NCI-H524 treated with DMSO at 0.1 percent for 48 hours (cell line): ENCODE results near the gene PLPPR3.

ENCODE experiments used
- DNase-seq: peaks from one replicate; lab custom pipeline; 2025; lab: John Stamatoyannopoulos, UW

Gene PLPPR3

DNA sequence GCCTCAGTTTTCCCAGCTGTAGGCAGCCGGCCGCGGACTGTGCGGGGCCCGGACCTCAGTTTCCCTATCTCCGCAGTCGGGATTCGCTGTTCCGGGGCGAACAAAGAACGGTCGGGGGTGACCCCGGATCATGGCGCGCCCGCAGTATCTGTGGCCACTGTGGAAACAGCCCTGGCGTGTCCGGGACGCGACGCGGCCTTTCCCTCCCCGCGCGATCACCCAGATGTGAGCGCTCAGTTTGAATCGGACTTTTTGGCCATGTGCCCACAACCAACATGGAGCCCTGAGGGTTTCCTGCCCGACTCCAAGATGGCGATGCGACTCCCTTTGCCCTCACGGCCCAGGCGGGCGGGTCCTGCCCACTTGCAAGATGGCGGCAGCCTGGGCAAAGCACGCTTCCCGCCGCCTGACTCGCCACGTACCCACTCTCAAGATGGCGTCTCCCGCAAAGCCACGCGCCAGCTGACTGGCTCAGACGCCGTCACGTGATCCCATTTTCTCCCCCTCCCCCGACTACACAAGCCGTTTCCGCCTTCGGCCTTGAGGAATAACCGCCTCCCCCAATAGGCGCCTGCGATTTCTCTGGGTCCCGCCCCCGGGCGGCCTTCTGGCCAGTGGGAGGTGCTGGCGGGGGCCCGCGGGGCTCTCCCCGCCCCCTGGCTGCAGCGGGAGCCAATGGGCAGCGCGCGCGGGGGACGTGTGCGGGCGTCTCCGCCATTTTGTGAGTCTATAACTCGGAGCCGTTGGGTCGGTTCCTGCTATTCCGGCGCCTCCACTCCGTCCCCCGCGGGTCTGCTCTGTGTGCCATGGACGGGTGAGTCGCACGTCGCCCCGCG is 24.8 kb downstream of the PLPPR3 start, which contains the start of gene PTBP1:
Gene PTBP1, plus strand, starts transcription at position 761 of the 836 bp plus-strand sequence. Its CDS starts 46 bp downstream, at position 807.
- DNase-seq: peak; percentile 99

DNA sequence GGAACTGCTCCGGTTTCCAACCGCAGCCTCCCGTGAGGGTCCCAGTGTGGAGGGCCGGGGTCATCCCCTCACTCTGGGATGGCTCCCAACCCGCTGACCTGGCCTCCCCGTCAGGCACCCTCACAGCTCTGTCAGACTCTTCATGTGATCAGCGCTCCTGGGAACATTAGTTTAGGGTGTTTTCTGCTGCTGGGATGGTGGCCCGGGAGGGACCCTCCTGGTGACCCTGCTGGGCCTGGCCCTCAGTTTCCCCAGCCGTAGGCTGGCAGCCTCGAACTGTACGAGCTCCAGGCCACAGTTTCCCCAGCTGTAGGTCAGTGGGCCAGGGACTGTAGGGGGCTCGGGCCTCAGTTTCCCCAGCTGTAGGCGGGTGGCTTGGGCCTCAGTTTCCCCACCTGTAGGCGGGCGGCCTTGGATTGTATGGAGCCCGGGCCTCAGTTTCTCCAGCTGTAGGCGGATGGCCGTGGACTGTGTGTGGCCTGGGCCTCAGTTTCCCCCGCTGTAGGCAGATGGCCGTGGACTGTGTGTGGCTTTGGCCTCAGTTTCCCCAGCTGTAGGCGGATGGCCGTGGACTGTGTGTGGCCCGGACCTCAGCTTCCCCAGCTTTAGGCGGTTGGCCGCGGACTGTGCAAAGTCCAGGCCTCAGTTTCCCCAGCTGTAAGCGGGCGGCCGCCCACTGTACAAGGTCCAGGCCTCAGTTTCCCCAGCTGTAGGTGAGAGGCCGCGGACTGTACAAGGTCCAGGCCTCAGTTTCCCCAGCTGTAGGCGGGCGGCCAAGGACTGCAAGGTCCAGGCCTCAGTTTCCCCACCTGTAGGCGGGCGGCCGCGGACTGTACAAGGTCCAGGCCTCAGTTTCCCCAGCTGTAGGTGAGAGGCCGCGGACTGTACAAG is 25.8 kb downstream of the PLPPR3 start:
- no peak for DNase-seq

DNA sequence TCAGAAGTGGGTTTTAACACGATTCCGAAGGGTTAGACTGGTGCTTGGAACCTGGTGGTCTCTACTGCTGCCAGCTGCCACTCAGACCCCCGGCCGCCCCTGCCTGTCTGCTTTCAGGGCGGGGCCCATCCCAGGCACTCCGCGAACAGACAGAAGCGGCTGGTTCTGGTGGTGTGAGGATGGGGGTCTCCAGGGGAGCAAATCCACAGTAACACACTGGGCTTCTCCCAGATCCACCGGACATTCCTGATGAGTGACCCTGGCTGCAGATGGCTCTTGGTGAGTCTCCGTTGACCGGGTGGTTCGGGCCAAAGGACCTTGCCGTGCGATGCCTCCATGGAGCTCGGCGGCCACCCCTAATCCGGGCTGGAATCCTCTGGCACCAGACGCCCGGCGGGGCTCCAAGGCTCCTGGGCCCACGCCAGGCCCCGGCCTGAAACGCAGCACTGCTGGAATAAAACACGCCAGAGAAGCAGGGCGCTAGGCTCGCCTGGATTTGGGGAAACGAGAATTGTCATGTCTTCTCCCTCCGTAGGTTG is 26.6 kb downstream of the PLPPR3 start:
- DNase-seq: no peak

DNA sequence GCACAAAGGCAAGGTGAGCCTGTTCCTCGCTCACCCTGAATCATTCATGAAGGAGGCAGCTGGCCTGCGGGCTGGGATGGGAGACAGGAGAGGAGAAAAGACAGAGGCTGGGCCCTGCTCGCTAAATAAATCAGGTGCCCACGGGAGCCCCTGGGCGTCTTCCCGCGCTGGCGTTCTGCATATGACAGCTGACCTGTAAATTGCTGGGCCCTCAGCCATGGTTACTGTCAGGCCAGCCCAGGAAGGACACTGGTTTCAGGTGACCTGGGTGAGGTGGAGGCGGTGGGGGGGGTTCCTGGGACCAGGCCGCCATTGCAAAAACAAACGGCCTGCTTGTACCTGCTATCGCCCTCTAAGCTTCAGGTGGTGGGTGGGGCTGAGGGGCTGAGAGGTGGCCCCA is 27.9 kb downstream of the PLPPR3 start:
- no peak for DNase-seq

DNA sequence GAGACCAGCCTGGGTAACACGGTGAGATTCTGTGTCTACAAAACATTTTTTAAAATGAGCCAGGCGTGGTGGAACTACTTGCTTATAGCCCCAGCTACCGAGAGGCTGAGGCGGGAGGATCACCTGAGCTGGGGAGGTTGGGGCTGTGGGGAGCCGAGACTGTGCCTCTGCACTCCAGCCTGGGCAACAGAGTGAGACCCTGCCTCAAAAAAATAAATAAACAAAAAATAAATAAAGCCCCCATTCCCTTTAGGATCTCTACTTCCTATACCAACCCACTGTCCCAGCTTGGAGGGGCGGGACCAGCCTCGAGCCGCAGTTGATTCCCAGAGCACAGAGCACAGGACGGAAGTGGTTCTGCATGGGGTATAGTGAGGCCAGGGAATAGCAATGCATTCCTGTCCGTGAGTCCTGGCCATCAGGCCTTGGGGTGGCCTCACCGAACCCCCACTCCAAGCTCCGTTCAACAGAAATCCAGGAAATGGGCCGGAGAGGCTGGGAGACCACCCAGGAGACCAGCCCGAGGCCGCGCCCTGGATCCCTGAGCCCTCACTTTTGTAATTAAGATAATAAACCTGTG is 29.4 kb downstream of the PLPPR3 start:
- no peak for DNase-seq

DNA sequence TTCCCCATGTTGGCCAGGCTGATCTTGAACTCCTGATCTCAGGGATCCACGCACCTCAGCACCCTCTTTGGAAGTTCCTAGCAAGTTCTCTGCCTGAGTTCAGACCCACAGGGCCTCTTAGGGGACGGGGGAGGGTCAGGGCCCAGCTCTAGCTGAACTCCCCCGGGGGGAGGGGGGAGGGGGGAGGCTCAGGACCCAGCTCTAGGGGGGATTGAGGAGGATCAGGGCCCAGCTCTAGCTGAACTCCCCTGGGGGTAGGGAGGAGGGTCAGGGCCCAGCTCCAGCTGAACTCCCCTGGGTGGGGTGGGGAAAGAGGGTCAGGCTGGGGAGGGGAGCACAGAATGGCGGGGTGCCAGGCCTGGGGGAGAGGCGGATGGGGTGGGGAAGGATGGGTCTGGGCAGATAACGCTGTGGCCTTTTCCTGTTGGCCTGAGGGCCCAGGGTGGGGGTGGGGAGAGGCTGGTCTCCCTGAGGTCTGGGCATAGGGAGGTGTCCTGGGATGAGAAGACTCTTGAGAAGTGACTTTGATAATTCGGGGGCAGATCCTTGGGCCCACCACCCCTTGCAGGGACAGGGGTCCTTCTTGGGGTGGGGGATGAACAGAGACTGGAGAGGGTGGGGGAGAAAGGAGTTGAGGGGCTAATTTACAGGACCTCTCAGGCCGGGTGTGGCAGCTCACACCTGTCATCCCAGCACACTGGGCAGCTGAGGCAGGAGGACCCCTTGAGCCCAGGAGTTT is 30.0 kb downstream of the PLPPR3 start:
- no peak for DNase-seq

DNA sequence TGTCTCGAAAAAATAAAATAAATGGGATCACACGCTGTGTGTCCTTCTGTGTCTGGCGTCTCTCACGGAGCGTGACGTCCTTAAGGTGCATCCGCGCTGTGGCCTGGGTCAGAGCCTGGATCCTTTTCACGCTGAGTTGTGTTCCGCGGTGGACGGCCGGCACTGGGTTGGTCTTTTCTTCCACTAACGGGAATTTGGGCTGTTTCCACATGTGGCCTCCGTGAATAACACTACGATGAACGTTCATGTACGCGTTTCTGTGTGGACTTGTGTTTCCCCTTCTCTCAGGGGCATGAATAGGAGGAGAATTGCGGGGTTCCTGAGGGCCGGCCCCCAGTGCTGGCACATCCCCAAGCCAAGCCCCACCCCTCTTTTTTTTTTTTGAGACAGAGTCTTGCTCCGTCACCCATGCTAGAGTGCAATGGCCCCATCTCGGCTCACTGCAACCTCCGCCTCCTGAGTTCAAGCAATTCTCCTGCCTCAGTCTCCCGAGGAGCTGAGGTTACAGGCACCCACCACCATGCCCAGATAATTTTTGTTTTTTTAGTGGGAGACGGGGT is 30.7 kb downstream of the PLPPR3 start:
- DNase-seq: no peak

DNA sequence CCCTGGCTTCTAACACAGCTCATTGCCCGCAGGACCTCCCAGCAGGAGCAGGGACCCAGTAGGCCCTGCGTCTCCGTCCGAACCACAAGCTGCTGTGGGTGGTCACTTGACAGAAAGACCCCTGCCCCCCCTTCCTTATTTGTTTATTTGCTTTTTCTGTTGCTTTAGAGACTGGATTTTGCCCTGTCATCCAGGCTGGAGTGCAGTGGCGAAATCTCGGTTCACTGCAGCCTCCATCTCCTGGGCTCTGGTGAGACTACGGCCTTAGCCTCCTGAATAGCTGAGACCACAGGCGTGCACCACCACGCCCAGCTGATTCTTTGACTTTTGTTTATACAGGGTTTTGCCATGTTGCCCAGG is 32.1 kb downstream of the PLPPR3 start:
- DNase-seq: no peak

DNA sequence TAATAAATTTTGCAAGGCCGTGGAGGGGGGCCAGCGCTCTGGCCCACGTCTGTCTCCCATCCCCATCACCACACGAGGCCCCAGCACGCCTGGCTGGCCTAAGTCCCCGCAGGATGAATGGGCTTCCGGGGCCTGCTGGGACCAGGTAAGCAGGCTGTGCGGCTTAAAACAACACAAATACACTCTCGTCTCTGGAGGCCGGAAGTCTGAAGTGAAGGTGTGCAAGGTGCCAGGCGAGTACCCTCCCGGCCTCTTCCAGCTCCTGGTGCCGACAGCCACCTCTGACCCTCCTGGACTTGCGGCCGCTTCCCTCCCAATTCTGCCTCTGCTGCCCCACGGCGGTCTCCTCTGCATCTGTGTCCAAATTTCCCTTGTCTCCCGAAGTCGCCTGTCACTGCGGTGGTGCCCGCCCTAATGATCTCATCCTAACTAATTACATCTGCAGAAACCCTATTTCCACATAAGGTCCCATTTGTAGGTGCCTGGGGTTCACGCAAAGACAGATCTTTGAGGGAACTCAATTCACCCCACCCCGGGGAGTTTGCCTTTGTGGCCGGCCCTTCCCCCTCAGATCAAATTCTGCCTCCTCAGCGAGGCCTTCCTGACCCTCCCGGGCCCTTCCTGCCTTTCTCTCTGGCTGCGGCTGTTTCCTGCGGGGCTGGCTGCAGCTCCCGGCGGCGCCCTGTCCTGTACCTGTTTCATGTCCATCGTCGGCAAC is 32.6 kb downstream of the PLPPR3 start:
- DNase-seq: no peak

DNA sequence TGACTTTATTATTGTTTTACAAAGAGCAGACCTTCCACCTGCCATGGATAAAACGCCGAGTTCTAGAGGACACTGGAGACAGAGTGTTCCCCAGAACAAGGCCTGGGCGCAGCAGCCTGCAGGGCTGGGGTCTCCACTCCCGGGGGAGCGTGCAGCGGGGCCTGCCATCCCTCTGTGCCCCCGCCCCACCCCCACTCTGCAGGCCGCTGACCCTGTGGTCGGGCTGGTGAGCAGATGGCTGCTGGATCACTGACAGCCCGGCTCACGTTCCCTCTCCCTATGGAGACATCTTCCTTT is 33.1 kb downstream of the PLPPR3 start:
- DNase-seq: no peak

DNA sequence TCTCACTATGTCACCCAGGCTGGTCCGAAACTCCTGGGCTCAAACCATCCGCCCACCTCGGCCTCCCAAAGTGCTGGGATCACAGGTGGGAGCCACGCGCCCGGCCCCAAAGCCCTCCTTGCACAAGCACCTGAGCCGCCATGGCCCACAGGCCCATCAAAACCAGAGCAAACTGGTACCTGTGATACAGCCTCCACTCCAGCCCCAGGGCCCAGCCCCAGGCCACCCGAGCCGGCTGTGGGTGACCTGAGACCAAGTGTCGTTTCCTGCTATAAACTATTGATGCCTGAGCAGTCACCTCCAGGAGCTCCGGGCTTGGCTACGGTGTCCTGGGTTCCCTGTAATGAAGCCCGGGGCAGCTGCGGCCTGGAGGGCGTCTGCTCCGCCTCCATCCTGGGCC is 34.2 kb downstream of the PLPPR3 start:
- DNase-seq: no peak

DNA sequence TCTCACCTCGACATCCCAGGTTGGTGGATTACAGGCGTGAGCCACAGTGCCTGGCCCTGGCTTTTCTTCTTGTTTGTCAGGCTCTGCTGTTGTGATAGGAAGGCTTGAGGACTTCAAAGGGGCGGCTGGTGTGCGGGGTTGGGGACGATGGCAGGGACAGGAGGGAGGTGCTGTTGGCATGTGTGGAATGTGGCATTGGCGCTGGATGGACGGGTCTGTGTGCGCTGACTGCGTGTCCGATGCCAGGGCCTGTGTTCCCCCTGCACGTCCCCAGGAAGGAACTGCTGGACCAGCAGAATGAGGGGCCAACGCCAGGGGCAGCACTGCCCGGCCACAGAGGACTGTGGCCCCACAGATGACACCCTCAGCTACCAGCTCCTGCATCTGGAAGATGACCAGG is 37.2 kb downstream of the PLPPR3 start:
- no peak for DNase-seq

DNA sequence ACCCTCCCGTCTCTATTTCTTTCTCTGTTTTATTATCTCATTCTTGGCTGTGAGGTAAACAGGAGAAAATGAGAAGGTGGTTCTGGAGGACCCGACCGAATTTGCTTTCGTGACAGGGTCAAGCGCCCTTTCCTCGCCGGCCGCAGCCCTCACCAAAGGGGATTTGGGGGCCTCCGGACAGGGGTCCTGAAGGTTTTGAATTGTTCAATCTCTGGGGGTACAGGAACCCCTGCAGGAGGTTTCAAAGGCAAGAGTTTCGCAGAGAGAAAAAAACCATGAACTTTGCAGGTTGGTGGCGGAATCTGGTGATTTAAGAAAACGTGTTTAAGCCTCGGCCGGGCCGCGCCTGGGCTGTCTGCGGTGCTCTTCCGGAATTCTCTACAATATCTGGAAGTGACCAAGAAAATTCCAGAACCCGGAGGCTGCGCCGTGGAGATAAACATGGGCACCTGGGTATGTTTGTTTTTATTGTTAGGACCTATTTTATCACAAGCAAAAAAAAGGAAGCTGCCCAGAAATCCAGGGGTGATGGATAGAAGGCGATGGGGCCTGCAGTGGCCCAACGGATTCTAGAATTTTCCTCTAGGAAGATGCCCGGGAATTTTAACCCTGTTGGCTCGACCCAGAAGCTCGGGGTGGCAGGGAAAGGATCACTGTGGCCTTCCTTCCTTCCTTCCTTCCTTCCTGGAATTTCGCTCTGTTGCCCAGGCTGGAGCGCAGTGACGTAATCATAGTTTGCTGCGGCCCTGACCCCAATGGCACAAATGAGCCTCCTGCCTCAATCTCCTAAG is 38.7 kb downstream of the PLPPR3 start:
- no peak for DNase-seq

DNA sequence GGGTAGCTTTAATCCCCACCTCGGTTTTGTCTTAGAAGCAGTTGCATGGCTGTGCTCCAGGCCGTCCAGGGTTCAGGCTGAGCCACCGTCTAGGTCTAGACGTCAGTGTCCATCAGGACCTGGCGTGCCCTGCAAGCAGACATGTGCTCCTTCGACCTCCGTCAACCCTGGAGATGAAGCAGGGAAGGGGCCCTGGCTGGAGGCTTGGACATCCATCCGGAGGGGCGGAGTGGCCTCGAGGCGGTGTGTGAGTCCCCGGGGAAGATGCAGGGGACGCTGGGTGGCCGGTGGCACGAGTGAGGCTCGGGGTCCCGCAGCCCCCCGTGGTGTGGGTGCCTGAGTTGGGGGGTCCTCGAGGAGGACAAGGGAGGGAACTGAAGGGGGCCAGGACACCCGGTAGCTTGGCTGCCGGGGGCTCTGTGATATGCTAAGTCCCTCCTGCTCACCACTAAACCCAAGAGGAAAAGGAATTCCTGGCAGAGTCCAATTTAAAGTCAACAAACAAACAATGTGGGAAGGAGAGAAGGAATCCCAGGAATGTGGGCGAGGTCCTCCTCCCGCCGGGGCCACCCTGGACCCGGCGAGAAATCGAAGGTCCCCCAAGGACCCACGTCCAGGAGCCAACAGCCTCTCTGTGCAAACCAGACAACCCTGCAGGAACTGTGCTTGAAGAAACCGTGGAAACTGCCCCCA is 39.4 kb downstream of the PLPPR3 start:
- DNase-seq: no peak

DNA sequence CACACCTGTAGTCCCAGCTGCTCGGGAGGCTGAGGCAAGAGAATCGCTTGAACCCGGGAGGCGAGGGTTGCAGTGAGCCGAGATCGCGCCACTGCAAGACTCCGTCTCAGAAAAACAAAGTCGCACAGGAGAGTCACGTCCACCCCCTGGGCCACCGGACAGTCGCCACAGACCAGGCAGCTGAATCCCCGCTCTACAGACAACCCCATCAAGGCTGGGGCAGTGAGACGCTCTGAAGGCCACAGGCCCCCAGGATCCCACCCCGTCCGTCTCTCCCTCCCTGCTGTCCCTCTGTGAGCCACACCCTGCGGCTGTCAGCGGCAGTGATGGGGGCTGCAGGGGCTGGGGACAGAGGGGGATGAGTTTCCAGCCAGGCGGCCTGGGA is 40.0 kb downstream of the PLPPR3 start:
- no peak for DNase-seq

DNA sequence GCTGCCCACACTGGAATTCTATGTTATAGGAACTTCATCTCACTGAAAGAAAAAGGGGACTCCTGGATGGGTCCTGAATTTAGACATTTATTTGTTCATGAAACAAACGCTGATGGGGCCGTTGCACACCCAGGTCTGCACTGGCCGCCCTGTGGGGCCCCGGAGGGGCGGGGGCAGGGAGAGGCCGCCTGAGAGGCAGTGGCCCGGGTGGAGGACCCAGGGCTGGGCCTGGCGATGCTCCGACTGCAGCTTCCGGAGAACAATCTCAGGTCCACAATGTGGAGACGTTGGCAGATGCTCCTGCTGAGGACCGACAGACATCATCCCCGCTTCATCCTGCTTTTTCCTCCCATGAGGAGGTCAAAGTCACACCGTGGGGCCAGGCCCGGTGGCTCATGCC is 40.8 kb downstream of the PLPPR3 start:
- DNase-seq: no peak

DNA sequence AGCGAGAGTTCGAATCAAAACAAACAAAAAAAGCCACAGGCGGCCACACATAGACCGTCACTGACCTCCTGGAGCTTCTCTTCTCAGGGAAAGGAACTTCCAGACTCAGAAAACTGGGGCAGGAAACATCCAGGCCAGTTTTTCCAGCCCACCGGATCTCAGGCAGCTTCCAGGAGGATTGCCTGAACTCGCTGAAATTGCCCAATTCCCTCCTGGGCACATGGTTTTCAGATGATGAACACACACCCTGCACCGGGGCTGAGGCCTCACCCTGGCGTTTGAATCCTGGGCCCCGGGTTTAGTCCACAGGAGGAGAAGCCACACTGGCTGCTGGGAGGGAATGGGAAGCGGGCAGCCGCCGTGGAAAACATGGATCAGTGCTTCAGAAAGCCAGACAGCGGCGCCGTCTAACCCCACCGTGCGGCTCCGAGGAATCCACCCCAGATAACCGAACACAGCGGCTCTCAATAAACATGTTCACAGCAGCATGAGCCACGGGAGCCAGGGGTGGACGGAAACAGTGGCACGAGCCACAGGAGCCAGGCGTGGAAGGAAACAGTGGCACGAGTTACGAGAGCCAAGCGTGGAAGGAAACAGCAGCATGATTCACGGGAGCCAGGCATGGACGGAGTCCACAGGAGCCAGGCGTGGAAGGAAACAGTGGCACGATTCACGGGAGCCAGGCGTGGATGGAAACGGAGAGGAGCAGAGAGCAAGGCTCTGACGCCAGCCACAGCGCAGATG is 42.7 kb downstream of the PLPPR3 start:
- no peak for DNase-seq

DNA sequence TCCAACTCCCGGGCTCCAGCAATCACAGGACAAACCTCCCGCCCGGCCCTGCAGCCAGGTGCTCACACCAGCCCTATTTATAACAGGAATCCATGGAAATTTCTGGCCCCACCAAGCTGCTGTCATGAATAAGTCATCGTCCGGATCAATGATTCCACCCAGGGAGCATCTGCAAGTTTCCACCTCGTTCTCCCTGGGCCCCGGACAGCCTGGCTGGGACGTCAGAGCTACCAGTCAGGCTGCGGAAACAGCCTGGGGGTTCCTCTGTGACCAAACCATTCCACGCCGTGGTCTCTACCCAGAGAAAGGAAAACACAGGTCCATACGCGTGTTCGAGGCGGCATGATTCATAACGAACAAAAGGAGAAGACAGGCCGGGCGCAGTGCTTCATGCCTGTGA is 45.2 kb downstream of the PLPPR3 start:
- DNase-seq: no peak
